Activated CD4-positive, alpha-beta T cell treated with anti-CD3 and anti-CD28 coated beads, Interleukin-2, amount 50 U/mL, for 4 hours (primary cell): ENCODE data around the gene PROP1.
"Not testable (repeated sequence)": the region's sequence is repeated elsewhere in the genome, so short reads cannot be mapped to it uniquely, and the experiment has no call there.

Experiments used
- DNase-seq, 2 experiments: peaks; one replicate each; pipeline ENCODE4 v3.0.0-alpha.2; 2020

PROP1 gene

DNA sequence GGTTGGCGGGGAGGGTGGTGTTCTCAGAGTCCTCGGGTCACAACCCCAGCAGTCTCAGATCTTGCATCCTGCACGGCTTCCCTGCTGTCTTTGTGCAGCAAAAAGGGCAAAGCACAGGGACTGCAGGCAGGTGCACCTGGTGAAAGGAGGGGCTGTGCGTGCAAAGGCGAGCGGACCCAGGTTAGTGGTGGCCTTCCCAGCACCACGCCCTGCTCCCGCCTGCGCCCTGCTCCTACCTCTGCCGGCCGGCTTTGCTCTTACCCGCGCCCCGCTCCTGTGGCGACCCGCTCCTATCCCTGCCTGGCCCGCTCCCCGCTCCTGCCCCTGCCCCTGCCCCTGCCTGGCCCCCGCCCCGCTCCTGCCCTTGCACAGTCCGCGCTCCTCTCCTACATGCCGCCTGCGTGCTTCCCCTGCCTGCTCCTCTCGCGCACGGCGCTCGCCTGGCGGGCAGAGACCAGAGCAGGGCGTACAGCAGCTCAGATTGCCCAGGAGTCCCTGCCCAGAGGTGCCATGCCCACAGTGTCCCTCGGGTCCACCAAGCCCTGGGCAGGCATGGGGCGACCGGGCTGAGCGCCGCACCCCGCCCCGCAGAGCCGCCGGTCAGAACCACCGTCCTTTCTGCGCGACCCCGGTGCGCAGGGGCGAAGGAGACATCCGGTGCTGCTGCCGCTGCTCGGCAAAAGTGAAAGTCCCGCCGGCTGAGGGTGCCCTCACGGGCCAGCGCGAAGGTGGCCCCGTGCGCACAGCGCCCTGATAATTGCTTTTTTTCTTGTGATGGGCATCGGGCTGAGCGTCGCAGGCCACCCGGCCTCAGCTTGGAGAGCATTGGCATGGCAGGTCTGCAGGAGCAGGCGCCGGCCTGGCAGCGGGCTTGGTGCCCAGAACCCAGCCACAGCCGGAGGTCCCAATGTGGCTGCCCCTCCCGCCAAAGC lies 52.0 kb downstream of the PROP1 start:
- DNase-seq: peak; percentile 22 to 29

GRCh38 chr5:177942896-177943295 lies 53.1 kb downstream of the PROP1 start:
- DNase-seq: not testable (repeated sequence)
